ENCODE measurements around the gene RELB.

DNA sequence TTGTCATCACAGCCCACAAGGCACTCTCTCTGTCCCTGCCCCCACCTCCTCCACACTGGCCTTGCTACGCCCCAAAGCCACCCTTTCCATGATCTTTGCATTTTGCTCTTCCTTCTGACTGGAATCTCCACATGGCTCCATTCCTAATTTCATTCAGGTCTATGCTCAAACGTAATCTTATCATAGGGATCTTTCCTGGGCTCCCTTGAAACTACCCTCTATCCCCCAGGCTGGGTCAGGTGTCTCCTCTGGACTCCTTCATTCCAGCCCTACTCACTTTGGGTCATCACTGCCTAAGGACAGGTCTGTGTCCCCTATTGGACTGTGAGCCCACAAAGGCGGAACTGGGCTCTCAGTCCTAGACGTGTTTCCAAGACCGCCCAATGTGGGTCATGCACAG lies 80.9 kb downstream of the RELB start:
- TF ChIP-seq, protein P1, sequence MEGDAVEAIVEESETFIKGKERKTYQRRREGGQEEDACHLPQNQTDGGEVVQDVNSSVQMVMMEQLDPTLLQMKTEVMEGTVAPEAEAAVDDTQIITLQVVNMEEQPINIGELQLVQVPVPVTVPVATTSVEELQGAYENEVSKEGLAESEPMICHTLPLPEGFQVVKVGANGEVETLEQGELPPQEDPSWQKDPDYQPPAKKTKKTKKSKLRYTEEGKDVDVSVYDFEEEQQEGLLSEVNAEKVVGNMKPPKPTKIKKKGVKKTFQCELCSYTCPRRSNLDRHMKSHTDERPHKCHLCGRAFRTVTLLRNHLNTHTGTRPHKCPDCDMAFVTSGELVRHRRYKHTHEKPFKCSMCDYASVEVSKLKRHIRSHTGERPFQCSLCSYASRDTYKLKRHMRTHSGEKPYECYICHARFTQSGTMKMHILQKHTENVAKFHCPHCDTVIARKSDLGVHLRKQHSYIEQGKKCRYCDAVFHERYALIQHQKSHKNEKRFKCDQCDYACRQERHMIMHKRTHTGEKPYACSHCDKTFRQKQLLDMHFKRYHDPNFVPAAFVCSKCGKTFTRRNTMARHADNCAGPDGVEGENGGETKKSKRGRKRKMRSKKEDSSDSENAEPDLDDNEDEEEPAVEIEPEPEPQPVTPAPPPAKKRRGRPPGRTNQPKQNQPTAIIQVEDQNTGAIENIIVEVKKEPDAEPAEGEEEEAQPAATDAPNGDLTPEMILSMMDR (conservative IDR thresholded peaks at IDR 0.05; ENCODE audit: low read depth, low read length), result no peak
- no peak for TF ChIP-seq EZH2 (IDR thresholded peaks at IDR 0.05; ENCODE audit: borderline replicate concordance, low read depth, low read length, poor library complexity, severe bottlenecking)

Measured in A673 (cell line).